PC-3 (cell line): ENCODE measurements around the gene CUL2. TPM values are rescaled to one million over a fixed set of nuclear protein-coding genes. Genes with fewer than 3 reads are reported as not detected.

ENCODE experiments used
- ATAC-seq: fragments of 200-7000 bp; cut with Tn5 transposase; 2 replicates; pipeline ENCODE4 v1.9.1; 2020; ENCODE audit warnings: mild to moderate bottlenecking, moderate library complexity
- BruUV-seq: library from RNA; stranded (reverse); fragments of 400-500 nt; replicated peaks from 2 replicates; lab custom pipeline; 2021; lab: Mats Ljungman, UMichigan
- CTCF ChIA-PET: fragments of 300-600 bp; sonication (Branson Sonifier 250); formaldehyde crosslinking; loops from one replicate; lab custom pipeline; 2022; ENCODE audit warnings: antibody characterized with exemption; lab: Charles Lee
- POLR2A ChIA-PET: fragments of 300-600 bp; sonication (Branson Sonifier 250); formaldehyde crosslinking; loops from one replicate; lab custom pipeline; 2022; ENCODE audit warnings: antibody characterized with exemption; ENCODE audit not compliant: unreplicated experiment; lab: Charles Lee
- DNase-seq: peaks from one replicate; pipeline ENCODE4 v3.0.0-alpha.2; 2015
- H2AFZ ChIP-seq: fragments of 300-600 bp; sonication (generic); 2 replicates; pipeline ENCODE4 v1.6.0; 2016; ENCODE audit warnings: antibody characterized with exemption, low read length
- H3F3A ChIP-seq: fragments of 300-600 bp; sonication (generic); one replicate; pipeline ENCODE4 v1.6.0; 2017; ENCODE audit warnings: antibody characterized with exemption, low read length, control low read depth, mild to moderate bottlenecking; ENCODE audit not compliant: unreplicated experiment
- H3K27ac ChIP-seq: fragments of 300-600 bp; sonication (generic); 2 replicates; pipeline ENCODE4 v1.5.1; 2016; ENCODE audit warnings: mild to moderate bottlenecking, low read length
- H3K27me3 ChIP-seq: fragments of 300-600 bp; sonication (generic); 2 replicates; pipeline ENCODE4 v1.6.1; 2016; ENCODE audit warnings: low read length, mixed read lengths
- H3K36me3 ChIP-seq: fragments of 300-600 bp; sonication (generic); 2 replicates; pipeline ENCODE4 v1.6.1; 2016; ENCODE audit warnings: low read depth, mixed run types, low read length, mixed read lengths
- H3K4me1 ChIP-seq: fragments of 300-600 bp; sonication (generic); 2 replicates; pipeline ENCODE4 v1.5.1; 2016; ENCODE audit warnings: low read length; ENCODE audit not compliant: insufficient read depth
- H3K4me2 ChIP-seq: fragments of 300-600 bp; sonication (generic); 2 replicates; pipeline ENCODE4 v1.6.0; 2016; ENCODE audit warnings: low read length
- H3K4me3 ChIP-seq: fragments of 300-600 bp; sonication (generic); 2 replicates; pipeline ENCODE4 v1.5.1; 2016; ENCODE audit warnings: mild to moderate bottlenecking, low read length, mixed read lengths
- H3K79me2 ChIP-seq: fragments of 300-600 bp; sonication (generic); 2 replicates; pipeline ENCODE4 v1.6.1; 2017; ENCODE audit warnings: low read length, mixed read lengths
- H3K9ac ChIP-seq: fragments of 300-600 bp; sonication (generic); 2 replicates; pipeline ENCODE4 v1.6.0; 2016; ENCODE audit warnings: mild to moderate bottlenecking, low read length
- H3K9me2 ChIP-seq: fragments of 300-600 bp; sonication (generic); replicated peaks from 2 replicates; pipeline ENCODE4 v1.6.1; 2016; ENCODE audit warnings: mixed run types, low read length, mixed read lengths
- H3K9me3 ChIP-seq: fragments of 300-600 bp; sonication (generic); 2 replicates; pipeline ENCODE4 v1.6.1; 2016; ENCODE audit warnings: low read length, mixed read lengths
- H4K20me1 ChIP-seq: fragments of 300-600 bp; sonication (generic); 2 replicates; pipeline ENCODE4 v1.6.1; 2016; ENCODE audit warnings: low read length, mixed read lengths
- EZH2 ChIP-seq: fragments of 300-600 bp; sonication (generic); IDR thresholded peaks from one replicate; pipeline ENCODE4 v1.6.1; 2017; ENCODE audit warnings: antibody characterized with exemption, mild to moderate bottlenecking, low read length; ENCODE audit not compliant: unreplicated experiment
- EZH2phosphoT487 ChIP-seq: fragments of 300-600 bp; sonication (generic); IDR thresholded peaks from 2 replicates; pipeline ENCODE4 v1.6.1; 2018; ENCODE audit warnings: mild to moderate bottlenecking, antibody characterized with exemption, low read length, borderline replicate concordance
- intact Hi-C: fragments of 100-400 bp; cut with micrococcal nuclease; formaldehyde crosslinking; loops from 2 replicates; pipeline ENCODE4 v1.9.0; 2023
- total RNA-seq: library from RNA; depleted of rRNA; stranded (reverse); fragments of >200 nt; gene quantifications from 2 replicates; pipeline ENCODE4 v1.2.3, GENCODE V29; 2014
- TF ChIP-seq, protein P1 (sequence below): fragments of 300-600 bp; sonication (generic); conservative IDR thresholded peaks from 2 replicates; pipeline ENCODE4 v1.5.1; 2017; ENCODE audit warnings: antibody characterized with exemption, low read depth, mild to moderate bottlenecking, low read length

CUL2 gene
- total RNA-seq, 1 experiment from 2014 or later, result 129 TPM

DNA sequence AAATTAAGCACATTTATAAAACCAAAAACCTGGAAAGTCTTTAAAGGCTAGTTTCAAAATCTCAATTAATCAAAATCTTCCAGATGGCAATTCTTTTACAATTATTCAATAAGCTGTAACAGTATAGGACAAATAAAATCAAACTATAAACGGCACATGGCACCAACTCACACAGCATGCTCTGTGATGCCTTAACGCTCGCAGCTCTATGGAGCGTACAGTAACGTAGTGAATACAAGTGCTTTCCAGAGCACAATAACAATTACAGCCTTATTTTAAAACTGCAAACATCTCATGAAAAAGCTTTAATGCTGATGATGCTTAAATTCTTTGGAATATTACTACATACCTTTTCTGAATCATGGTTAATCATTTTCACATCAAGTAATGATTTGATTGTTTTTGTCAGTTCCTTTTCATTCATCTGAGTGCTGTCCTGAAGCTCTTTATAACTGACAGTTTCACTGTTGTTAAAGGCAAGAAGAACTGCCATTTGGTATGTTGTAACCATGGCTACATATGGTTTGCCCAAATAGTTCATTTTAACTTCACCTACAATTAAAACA lies 74.2 kb downstream of the CUL2 start:
- ChIA-PET POLR2A (interaction anchor here (1.2 kb wide), 1 partner anchor 12 kb away, joined by 7 read pairs; no protein-coding TSS in a partner anchor), CTCF (interaction anchor here (0.7 kb wide), 1 partner anchor 13 kb away, joined by 3 read pairs; no protein-coding TSS in a partner anchor)
- no peaks in the 10 kb centered on the region for H3K27me3 ChIP-seq
- H3K79me2 ChIP-seq, result no peaks in the 10 kb centered on the region
- peak overlapping the region; percentile 25 for H3K27ac ChIP-seq
- no peak overlapping the region for H2AFZ ChIP-seq
- no TSS peak for BruUV-seq
- H3F3A ChIP-seq, result peaks cover 4% of the 10 kb centered on the region
- H3K4me2 ChIP-seq, result 0 out of 2 replicates have a peak overlapping the region, but pooled peaks have one; percentile 0
- H3K9me2 ChIP-seq, result no peaks in the 10 kb centered on the region
- intact Hi-C loops, result loop anchor here (1.0 kb wide), 2 partner anchors 8 to 10 kb away; no protein-coding TSS in a partner anchor
- H3K9me3 ChIP-seq, result no peaks in the 10 kb centered on the region
- H4K20me1 ChIP-seq, result no peaks in the 10 kb centered on the region
- H3K4me3 ChIP-seq, result no peak overlapping the region
- ATAC-seq (peak; percentile 44), DNase-seq (peak; percentile 59)
- TF ChIP-seq EZH2, result no peak
- TF ChIP-seq, protein P1, sequence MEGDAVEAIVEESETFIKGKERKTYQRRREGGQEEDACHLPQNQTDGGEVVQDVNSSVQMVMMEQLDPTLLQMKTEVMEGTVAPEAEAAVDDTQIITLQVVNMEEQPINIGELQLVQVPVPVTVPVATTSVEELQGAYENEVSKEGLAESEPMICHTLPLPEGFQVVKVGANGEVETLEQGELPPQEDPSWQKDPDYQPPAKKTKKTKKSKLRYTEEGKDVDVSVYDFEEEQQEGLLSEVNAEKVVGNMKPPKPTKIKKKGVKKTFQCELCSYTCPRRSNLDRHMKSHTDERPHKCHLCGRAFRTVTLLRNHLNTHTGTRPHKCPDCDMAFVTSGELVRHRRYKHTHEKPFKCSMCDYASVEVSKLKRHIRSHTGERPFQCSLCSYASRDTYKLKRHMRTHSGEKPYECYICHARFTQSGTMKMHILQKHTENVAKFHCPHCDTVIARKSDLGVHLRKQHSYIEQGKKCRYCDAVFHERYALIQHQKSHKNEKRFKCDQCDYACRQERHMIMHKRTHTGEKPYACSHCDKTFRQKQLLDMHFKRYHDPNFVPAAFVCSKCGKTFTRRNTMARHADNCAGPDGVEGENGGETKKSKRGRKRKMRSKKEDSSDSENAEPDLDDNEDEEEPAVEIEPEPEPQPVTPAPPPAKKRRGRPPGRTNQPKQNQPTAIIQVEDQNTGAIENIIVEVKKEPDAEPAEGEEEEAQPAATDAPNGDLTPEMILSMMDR, result no peak
- TF ChIP-seq EZH2phosphoT487, result no peak
- peak overlapping the region; percentile 0 for H3K9ac ChIP-seq
- H3K4me1 ChIP-seq, result peaks cover 29% of the 10 kb centered on the region
- peaks cover 52% of the 10 kb centered on the region for H3K36me3 ChIP-seq

DNA sequence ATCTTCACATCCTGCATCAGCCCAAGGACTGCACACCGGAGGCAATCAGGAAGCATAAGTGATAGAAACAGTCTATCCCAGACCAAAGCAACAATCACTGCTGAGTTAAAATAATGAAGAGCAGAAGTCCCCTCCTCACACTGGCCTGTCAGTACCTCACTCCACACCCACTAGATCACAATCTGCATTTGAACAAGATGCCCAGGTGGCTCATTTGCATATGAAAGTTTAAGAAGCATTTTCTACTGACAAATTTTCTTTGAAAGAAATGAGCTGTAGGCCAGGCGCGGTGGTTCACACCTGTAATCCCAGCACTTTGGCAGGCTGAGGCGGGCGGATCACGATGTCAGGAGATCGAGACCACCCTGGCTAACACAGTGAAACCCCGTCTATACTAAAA lies 77.4 kb downstream of the CUL2 start:
- H3K4me1 ChIP-seq, result peaks cover 49% of the 10 kb centered on the region
- CTCF ChIA-PET, result interaction anchor here (0.6 to 1.6 kb wide), 3 partner anchors 14 to 225 kb away, joined by 4 to 7 read pairs (median 4); no protein-coding TSS in a partner anchor
- H3K27ac ChIP-seq, result peak overlapping the region; percentile 71
- no peak overlapping the region for H3K4me3 ChIP-seq
- ATAC-seq (no peak), DNase-seq (no peak)
- BruUV-seq, result no TSS peak
- peak overlapping the region; percentile 20 for H3K9ac ChIP-seq
- H3K79me2 ChIP-seq, result no peaks in the 10 kb centered on the region; the same call in 1 of the 2 replicates
- POLR2A ChIA-PET, result interaction anchor here (0.6 to 0.7 kb wide), 2 partner anchors 113 to 516 kb away, joined by 3 read pairs; no protein-coding TSS in a partner anchor
- H4K20me1 ChIP-seq, result no peaks in the 10 kb centered on the region
- intact Hi-C loops, result no loop called here
- H3K9me3 ChIP-seq, result no peaks in the 10 kb centered on the region
- TF ChIP-seq EZH2phosphoT487 (no peak), EZH2 (no peak)
- TF ChIP-seq, protein P1, result no peak
- H2AFZ ChIP-seq, result no peak overlapping the region
- no peaks in the 10 kb centered on the region for H3K27me3 ChIP-seq
- peaks cover 14% of the 10 kb centered on the region for H3F3A ChIP-seq
- no peak overlapping the region for H3K4me2 ChIP-seq
- H3K9me2 ChIP-seq, result no peaks in the 10 kb centered on the region
- peaks cover 52% of the 10 kb centered on the region for H3K36me3 ChIP-seq

DNA sequence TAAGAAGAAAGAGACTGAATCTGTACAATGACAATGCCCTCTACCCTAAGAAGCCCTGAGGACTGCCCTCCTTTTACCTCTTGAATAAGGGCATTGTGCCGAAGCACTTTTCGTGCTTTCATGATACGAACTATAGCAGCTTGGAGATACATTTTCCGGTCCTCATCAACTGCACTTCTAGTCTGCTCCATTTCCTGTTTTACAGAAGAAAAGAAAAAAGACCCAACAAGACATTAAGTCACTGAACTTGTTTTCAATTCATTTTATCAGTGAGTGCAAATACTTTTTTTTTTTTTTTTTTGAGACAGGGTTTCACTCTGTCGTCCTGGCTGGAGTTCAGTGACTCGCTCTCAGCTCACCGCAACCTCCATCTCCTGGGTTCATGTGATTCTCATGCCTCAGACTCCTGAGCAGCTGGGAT lies 78.4 kb downstream of the CUL2 start:
- POLR2A ChIA-PET, result interaction anchor here (0.5 kb wide), 1 partner anchor 9 kb away, joined by 4 read pairs; no protein-coding TSS in a partner anchor
- no peaks in the 10 kb centered on the region for H4K20me1 ChIP-seq
- CTCF ChIA-PET, result interaction anchor here (0.6 to 1.6 kb wide), 3 partner anchors 15 to 41 kb away, joined by 4 to 7 read pairs (median 4); no protein-coding TSS in a partner anchor
- H3K27ac ChIP-seq, result peak overlapping the region; percentile 71
- H3K4me2 ChIP-seq, result peak overlapping the region; percentile 15
- H3K9ac ChIP-seq, result peak overlapping the region; percentile 0; the same call in 1 of the 2 replicates
- ATAC-seq, result peak; percentile 34
- peak; percentile 97 for DNase-seq
- H2AFZ ChIP-seq, result no peak overlapping the region
- no peaks in the 10 kb centered on the region for H3K9me2 ChIP-seq
- no peak overlapping the region for H3K4me3 ChIP-seq
- H3K9me3 ChIP-seq, result no peaks in the 10 kb centered on the region
- intact Hi-C loops, result no loop called here
- no peaks in the 10 kb centered on the region for H3K27me3 ChIP-seq
- peaks cover 59% of the 10 kb centered on the region for H3K4me1 ChIP-seq
- H3K36me3 ChIP-seq, result peaks cover 48% of the 10 kb centered on the region
- BruUV-seq, result no TSS peak
- no peaks in the 10 kb centered on the region; the same call in 1 of the 2 replicates for H3K79me2 ChIP-seq
- TF ChIP-seq EZH2phosphoT487 (no peak), EZH2 (no peak)
- TF ChIP-seq, protein P1, result no peak
- H3F3A ChIP-seq, result peaks cover 21% of the 10 kb centered on the region
